Body of pancreas (tissue), 4 donors: ENCODE results near the gene SCUBE1. TPM values are rescaled to one million over a fixed set of nuclear protein-coding genes. Genes with fewer than 3 reads are reported as not detected.

ENCODE experiments used
- ATAC-seq: fragments of 150-250 bp; one replicate; pipeline ENCODE4 v1.9.1; 2016
- DNase-seq, 4 donors: peaks; one replicate each; pipeline ENCODE4 v3.0.0-alpha.2; 2019
- H3K27ac ChIP-seq, 4 donors: fragments of 200-600 bp; sonication (generic); 1 replicate in 3 of 4; 2 replicates in 1 of 4; pipeline versions ENCODE4 v1.5.1 to v1.6.1; 2016 to 2019; ENCODE audit warnings: mild to moderate bottlenecking in 1 of 4, mixed read lengths in 1 of 4, moderate library complexity in 1 of 4
- H3K27me3 ChIP-seq, 2 donors: fragments of 200-600 bp; sonication (generic); one replicate each; pipeline ENCODE4 v1.6.0; 2016; ENCODE audit warnings: mild to moderate bottlenecking in 1 of 2
- H3K36me3 ChIP-seq, 2 donors: fragments of 200-600 bp; sonication (generic); replicated peaks in 1 of 2; 2 replicates each; pipeline ENCODE4 v1.5.1; 2016; ENCODE audit warnings: low read depth in 2 of 2; ENCODE audit not compliant: insufficient read depth in 1 of 2
- H3K4me1 ChIP-seq: fragments of 200-600 bp; sonication (generic); one replicate; pipeline ENCODE4 v1.6.0; 2016
- H3K4me3 ChIP-seq, 2 donors: fragments of 200-600 bp; sonication (generic); 1 replicate in 1 of 2; 2 replicates in 1 of 2; pipeline ENCODE4 v1.5.1; 2016 to 2019
- H3K9me3 ChIP-seq, 3 donors: fragments of 200-600 bp; sonication (generic); 1 replicate in 2 of 3; 2 replicates in 1 of 3; pipeline ENCODE4 v1.5.1; 2016
- CTCF ChIP-seq, 7 experiments: fragments of 450-650 bp in 4 of 7; fragments of 200-600 bp in 3 of 7; sonication (generic) in 3 of 7; IDR thresholded peaks; one replicate each; pipeline ENCODE4 v1.5.1; 2016 to 2019; ENCODE audit warnings: antibody characterized with exemption in 7 of 7
- POLR2A ChIP-seq, 3 donors: fragments of 450-650 bp; IDR thresholded peaks; one replicate each; pipeline ENCODE4 v1.6.1; 2016; ENCODE audit warnings: antibody characterized with exemption in 3 of 3, mild to moderate bottlenecking in 2 of 3
- WGBS, 2 donors: methylation state at CpG; one replicate each; pipeline ENCODE4 v1.1.5; 2017; 5-methylcytosine and 5-hydroxymethylcytosine counted together
- intact Hi-C: fragments of 100-400 bp; cut with DNase I; formaldehyde crosslinking; loops from one replicate; pipeline ENCODE4 v1.15.1; 2023
- total RNA-seq, 2 donors: library from RNA; depleted of rRNA; stranded (reverse); fragments of >200 nt; gene quantifications; one replicate each; pipeline ENCODE4 v1.1.0, GENCODE V29; 2016

The SCUBE1 gene
- total RNA-seq, 2 donors from 2014 or later = under 0.01 to 0.26 TPM

GRCh38 chr22:43319661-43320486 is 23.3 kb downstream of the SCUBE1 start:
- no peaks in the 10 kb centered on the region for H3K36me3 ChIP-seq
- TF ChIP-seq POLR2A (IDR thresholded peaks at IDR 0.05) (no peak), CTCF (IDR thresholded peaks at IDR 0.05) (no peak)
- H3K4me1 ChIP-seq = no peaks in the 10 kb centered on the region
- DNase-seq (no peak), ATAC-seq (no peak)
- no peak overlapping the region for H3K4me3 ChIP-seq
- intact Hi-C loops = no loop called here
- no peaks in the 10 kb centered on the region for H3K27me3 ChIP-seq
- H3K27ac ChIP-seq = no peak overlapping the region
- H3K9me3 ChIP-seq = no peaks in the 10 kb centered on the region
- WGBS, 2 donors = 59 to 63% methylated on average over 10 of the region's 10 CpGs

DNA sequence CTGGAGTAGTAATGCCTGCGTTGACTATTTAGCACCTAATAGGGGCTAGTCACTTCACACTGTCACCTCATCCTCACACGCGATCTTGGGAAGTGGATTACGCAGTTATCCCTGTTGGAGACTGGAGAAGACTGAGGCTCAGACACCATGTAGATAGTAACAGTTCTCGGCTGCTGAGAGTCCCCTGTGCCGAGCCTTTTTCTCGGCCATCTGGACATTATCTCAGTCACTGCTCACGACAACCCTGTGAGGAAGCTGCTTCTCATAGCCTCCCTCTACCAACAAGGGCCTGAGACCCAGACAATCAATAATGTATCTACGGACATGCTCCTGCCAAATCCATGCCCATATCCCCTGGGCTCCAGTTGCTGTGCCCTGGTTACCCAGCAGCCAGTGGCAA is 25.9 kb downstream of the SCUBE1 start:
- intact Hi-C loops = no loop called here
- DNase-seq (no peak), ATAC-seq (no peak)
- Histone ChIP-seq H3K9me3 (no peaks in the 10 kb centered on the region), H3K36me3 (no peaks in the 10 kb centered on the region), H3K27ac (no peak overlapping the region), H3K4me1 (no peaks in the 10 kb centered on the region), H3K27me3 (no peaks in the 10 kb centered on the region), H3K4me3 (no peak overlapping the region)
- TF ChIP-seq POLR2A (IDR thresholded peaks at IDR 0.05) (no peak), CTCF (IDR thresholded peaks at IDR 0.05) (no peak)
- WGBS, 2 donors = 55 to 74% methylated on average over 9 of the region's 9 CpGs

DNA sequence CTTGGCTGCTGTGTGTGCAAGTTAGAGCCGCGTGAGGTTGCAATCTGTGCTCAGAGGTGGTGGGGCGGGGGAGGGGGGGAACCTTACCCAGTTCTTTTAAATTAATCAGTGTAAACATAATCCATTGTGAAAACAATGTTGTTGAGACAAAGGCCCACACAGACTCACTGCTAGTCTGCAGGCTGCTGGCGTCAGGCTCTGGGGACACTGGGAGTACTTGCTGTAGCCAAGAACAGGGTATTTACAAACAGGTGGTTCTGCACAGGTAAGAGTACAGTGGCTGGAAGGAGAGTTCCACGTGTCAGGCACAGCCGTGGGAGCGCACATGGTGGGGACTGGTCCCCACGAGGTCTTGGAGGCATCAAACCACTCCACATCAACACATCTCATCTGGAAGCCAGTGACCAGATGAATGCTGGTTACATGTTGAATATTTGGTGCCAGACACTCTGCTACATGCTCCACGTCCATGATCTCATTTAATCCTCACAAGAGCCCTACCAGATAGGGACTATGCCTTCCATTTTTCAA is 27.4 kb downstream of the SCUBE1 start:
- no peak overlapping the region for H3K4me3 ChIP-seq
- H3K27ac ChIP-seq = no peak overlapping the region
- ATAC-seq (no peak), DNase-seq (no peak)
- H3K27me3 ChIP-seq = no peaks in the 10 kb centered on the region
- H3K4me1 ChIP-seq = no peaks in the 10 kb centered on the region
- WGBS, 2 donors = 34 to 44% methylated on average over 9 of the region's 9 CpGs
- intact Hi-C loops = no loop called here
- no peaks in the 10 kb centered on the region for H3K9me3 ChIP-seq
- no peaks in the 10 kb centered on the region for H3K36me3 ChIP-seq
- TF ChIP-seq POLR2A (IDR thresholded peaks at IDR 0.05) (no peak), CTCF (IDR thresholded peaks at IDR 0.05) (no peak)

GRCh38 chr22:43314611-43315010 is 28.6 kb downstream of the SCUBE1 start:
- H3K27me3 ChIP-seq = no peaks in the 10 kb centered on the region
- intact Hi-C loops = no loop called here
- H3K4me3 ChIP-seq = no peak overlapping the region
- TF ChIP-seq CTCF (IDR thresholded peaks at IDR 0.05) (no peak), POLR2A (IDR thresholded peaks at IDR 0.05) (no peak)
- H3K4me1 ChIP-seq = no peaks in the 10 kb centered on the region
- H3K36me3 ChIP-seq = no peaks in the 10 kb centered on the region
- ATAC-seq = no peak
- 76 to 82% methylated on average over 5 of the region's 5 CpGs for WGBS, 2 donors
- no peak overlapping the region for H3K27ac ChIP-seq
- DNase-seq = no peak
- no peaks in the 10 kb centered on the region for H3K9me3 ChIP-seq
